T-helper 17 cell (primary cell): Measurements from ENCODE around the gene CELF6. TPM values are rescaled to one million over a fixed set of nuclear protein-coding genes. Genes with fewer than 3 reads are reported as not detected.

Experiments used
- ATAC-seq: fragments of 150-1000 bp; cut with Tn5 transposase; 2 replicates; pipeline ENCODE4 v1.10.0; 2021; ENCODE audit warnings: mild to moderate bottlenecking, moderate library complexity
- DNase-seq, 3 donors: peaks; one replicate each; pipeline versions ENCODE4 v3.0.0 to v3.0.0-alpha.2; 2020 to 2021
- H3K9me3 ChIP-seq: one replicate; pipeline ENCODE4 v1.7.0; 2013; ENCODE audit warnings: low read length, mild to moderate bottlenecking; ENCODE audit not compliant: control insufficient read depth, poor library complexity, severe bottlenecking
- H3K27ac Mint-ChIP-seq: one replicate; pipeline ENCODE4 v1.8.0; 2022; ENCODE audit warnings: mild to moderate bottlenecking, moderate library complexity, mixed read lengths
- H3K27me3 Mint-ChIP-seq: one replicate; pipeline ENCODE4 v1.8.0; 2022; ENCODE audit warnings: mixed read lengths
- H3K36me3 Mint-ChIP-seq: one replicate; pipeline ENCODE4 v1.8.0; 2022; ENCODE audit warnings: low read depth, mixed read lengths
- H3K4me1 Mint-ChIP-seq: one replicate; pipeline ENCODE4 v1.8.0; 2022; ENCODE audit warnings: mild to moderate bottlenecking, mixed read lengths
- H3K4me3 Mint-ChIP-seq: one replicate; pipeline ENCODE4 v1.8.0; 2022; ENCODE audit warnings: mild to moderate bottlenecking, moderate library complexity, mixed read lengths
- total RNA-seq, 4 donors: library from RNA in 2 of 4; stranded (reverse) in 2 of 4; gene quantifications; one replicate each; pipeline ENCODE4 v1.2.3 and lab custom pipeline; 2022 to 2026

The CELF6 gene
- total RNA-seq, 2 donors from 2014 or later = 1.4 to 1.9 TPM

- Mint-ChIP-seq H3K27me3 (no peaks in the 10 kb centered on the region), H3K4me1 (peaks cover 16% of the 10 kb centered on the region), H3K36me3 (peaks cover 7% of the 10 kb centered on the region), H3K4me3 (no peak overlapping the region), H3K27ac (peak overlapping the region; percentile 77)
- DNase-seq (no peak), ATAC-seq (no peak)
- no peaks in the 10 kb centered on the region for H3K9me3 ChIP-seq
Measured at GRCh38 chr15:72237853-72238224, 82.1 kb downstream of the CELF6 start.

- peak; percentile 69 for ATAC-seq
- Mint-ChIP-seq H3K27me3 (no peaks in the 10 kb centered on the region), H3K4me3 (peak overlapping the region; percentile 15), H3K27ac (peak overlapping the region; percentile 77), H3K36me3 (peaks cover 4% of the 10 kb centered on the region), H3K4me1 (peaks cover 20% of the 10 kb centered on the region)
- peak in 1 of 3 donors; percentile 35 for DNase-seq
- H3K9me3 ChIP-seq = no peaks in the 10 kb centered on the region
Measured at GRCh38 chr15:72237029-72237852, 82.7 kb downstream of the CELF6 start.

- Mint-ChIP-seq H3K27me3 (no peaks in the 10 kb centered on the region), H3K27ac (peak overlapping the region; percentile 77), H3K4me1 (peaks cover 23% of the 10 kb centered on the region), H3K36me3 (peaks cover 3% of the 10 kb centered on the region), H3K4me3 (no peak overlapping the region)
- DNase-seq (no peak), ATAC-seq (no peak)
- no peaks in the 10 kb centered on the region for H3K9me3 ChIP-seq
Measured at GRCh38 chr15:72236381-72237003, 83.5 kb downstream of the CELF6 start.

GRCh38 chr15:72235298-72235697 lies 84.7 kb downstream of the CELF6 start:
- Mint-ChIP-seq H3K36me3 (peaks cover 3% of the 10 kb centered on the region), H3K27ac (no peak overlapping the region), H3K4me1 (peaks cover 27% of the 10 kb centered on the region), H3K27me3 (no peaks in the 10 kb centered on the region), H3K4me3 (no peak overlapping the region)
- no peaks in the 10 kb centered on the region for H3K9me3 ChIP-seq
- no peak for ATAC-seq
- DNase-seq = no peak

Other genes with a start within 250 kb of the CELF6 start
- gene MYO9A, start 202.0 kb downstream of the CELF6 start, total RNA-seq = 10 to 100 TPM; 27.1 to 30.5 TPM
- gene SENP8, start 201.8 kb downstream of the CELF6 start, total RNA-seq = under 1 TPM; 0.31 to 0.42 TPM
- gene GRAMD2A, start 122.4 kb downstream of the CELF6 start, total RNA-seq = not detected
- gene PKM, start 89.0 kb downstream of the CELF6 start, total RNA-seq = 100 to 1,000 TPM; 343 to 428 TPM
- 100 to 1,000 TPM; 109 to 112 TPM for gene PARP6, start 47.6 kb downstream of the CELF6 start, total RNA-seq
- 10 to 100 TPM; 69.9 to 87.1 TPM for gene HEXA, start 55.9 kb upstream of the CELF6 start, total RNA-seq
- gene TMEM202, start 78.1 kb upstream of the CELF6 start, total RNA-seq = not detected
- 100 to 1,000 TPM; 202 to 238 TPM for gene ARIH1, start 154.2 kb upstream of the CELF6 start, total RNA-seq